ENCODE data around the gene SPRR2B.
"Not testable (repeated sequence)": the region's sequence is repeated elsewhere in the genome, so short reads cannot be mapped to it uniquely, and the experiment has no call there.

The SPRR2B gene

DNA sequence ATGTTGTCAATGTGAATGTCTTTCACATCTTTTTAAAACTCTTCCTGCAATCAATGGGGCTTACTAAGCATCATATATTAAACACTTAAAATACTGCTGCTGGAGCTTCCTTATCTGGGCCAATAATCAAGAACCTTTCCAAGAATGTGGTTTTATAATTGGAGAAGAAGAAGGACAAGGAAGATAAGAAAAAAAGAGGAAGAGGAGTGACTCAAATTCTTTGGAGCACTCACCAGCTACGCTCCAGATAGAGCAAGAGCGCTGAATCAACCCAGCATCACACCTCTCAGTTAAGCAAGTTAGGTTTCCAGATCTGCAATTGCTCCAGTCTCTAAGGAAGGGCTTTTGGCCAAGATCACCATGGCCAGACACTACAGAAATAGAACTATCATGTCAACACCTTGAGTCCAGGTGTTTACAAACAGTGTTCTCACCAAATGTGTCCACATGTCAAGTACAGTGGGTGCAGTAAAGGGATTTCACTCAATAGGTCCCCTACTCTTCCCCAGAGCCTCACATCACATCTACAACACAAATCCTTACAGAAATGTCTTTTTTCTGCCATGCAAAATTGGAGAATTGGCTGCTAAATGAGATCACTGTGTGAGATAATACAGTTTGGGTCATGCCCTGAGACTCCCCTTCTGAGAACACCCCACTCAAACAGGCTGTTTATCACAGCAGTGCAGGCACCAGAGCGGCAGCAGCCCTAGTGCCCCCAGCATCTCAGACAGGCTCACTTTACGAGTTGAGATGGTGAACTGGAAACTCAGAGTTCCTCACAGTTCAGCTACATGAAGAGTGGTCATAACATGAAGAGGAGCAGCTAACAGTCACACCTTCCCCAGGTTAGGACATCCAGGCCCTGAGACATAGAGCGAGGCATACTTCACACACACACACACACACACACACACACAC lies 1.7 kb upstream of the SPRR2B start:
- FAIRE-seq (no peak), DNase-seq (ENCODE audit: insufficient read length) (no peak)
- TF ChIP-seq POLR2A (IDR thresholded peaks at IDR 0.05; ENCODE audit: low read depth, low read length) = no peak
- TF ChIP-seq POLR2AphosphoS5 (IDR thresholded peaks at IDR 0.05; ENCODE audit: low read depth, low read length) = no peak
- TF ChIP-seq TAF1 (IDR thresholded peaks at IDR 0.05; ENCODE audit: borderline replicate concordance, low read depth, low read length) = no peak

DNA sequence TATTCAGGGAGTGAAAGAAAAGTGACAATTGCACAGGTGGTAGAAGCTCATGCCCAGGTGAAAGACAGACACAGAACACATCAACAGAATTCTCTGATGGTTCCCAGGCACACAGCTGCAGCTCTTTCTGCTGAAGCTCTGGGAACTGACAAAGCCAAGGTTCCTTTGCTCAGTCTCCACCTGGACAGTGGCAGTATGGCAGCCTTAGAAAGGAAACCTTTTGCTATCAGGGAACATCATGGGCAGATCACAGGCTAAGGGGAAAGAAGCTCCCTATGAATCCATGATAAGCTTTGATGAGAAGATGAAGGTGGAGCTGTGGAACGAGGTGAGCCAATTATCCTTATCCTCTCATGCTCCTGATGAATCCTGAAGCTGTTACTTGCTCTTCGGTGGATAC lies 1.2 kb downstream of the SPRR2B start:
- DNase-seq (ENCODE audit: insufficient read length) (no peak), FAIRE-seq (peak; percentile 67)
- TF ChIP-seq TAF1 (IDR thresholded peaks at IDR 0.05; ENCODE audit: borderline replicate concordance, low read depth, low read length) (no peak), POLR2A (IDR thresholded peaks at IDR 0.05; ENCODE audit: low read depth, low read length) (no peak), POLR2AphosphoS5 (IDR thresholded peaks at IDR 0.05; ENCODE audit: low read depth, low read length) (no peak)

DNA sequence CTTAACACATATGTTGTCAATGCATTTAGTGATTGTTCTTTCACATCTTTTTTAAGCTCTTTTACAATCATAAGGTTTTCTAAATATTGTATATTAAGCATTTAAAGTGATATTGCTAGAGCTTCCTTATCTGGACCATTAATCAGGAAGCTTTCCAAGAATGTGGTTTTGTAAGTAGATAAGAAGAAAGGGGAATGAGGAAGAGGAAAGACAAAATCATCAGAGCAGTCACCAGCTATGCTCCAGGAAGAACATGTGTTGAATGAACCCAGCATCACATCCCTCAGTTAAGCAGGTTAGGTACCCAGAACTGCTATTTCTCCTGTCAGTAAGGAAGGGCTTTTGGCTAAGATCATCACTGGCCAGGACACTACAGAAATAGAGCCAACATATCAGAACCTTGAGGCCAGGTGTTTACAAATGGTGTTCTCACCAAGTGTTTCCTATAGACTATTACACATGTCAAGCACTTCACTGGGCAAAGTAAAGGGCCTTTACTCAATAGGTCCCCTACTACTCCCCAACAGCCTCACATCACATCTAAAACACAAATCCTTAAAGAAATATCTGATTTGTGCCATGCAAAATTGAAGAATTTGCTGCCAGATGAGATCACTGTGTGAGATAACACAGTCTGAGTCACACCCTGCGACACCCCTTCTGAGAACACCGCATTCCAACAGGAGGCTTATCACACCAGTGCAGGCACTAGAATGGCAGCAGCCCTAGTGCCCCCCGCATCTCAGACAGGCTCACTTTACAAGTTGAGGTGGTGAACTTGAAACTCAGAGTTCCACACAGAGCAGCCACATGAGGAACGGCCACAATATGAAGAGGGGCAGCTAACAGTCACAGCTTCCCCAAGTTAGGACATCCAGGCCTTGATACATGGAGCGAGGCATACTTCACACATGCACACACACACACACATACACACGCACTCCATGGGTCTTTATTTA lies 12.3 kb downstream of the SPRR2B start:
- no peak for FAIRE-seq
- no peak for TF ChIP-seq POLR2AphosphoS5 (IDR thresholded peaks at IDR 0.05; ENCODE audit: low read depth, low read length)
- no peak for TF ChIP-seq TAF1 (IDR thresholded peaks at IDR 0.05; ENCODE audit: borderline replicate concordance, low read depth, low read length)
- no peak for TF ChIP-seq POLR2A (IDR thresholded peaks at IDR 0.05; ENCODE audit: low read depth, low read length)
- no peak for DNase-seq (ENCODE audit: insufficient read length)

DNA sequence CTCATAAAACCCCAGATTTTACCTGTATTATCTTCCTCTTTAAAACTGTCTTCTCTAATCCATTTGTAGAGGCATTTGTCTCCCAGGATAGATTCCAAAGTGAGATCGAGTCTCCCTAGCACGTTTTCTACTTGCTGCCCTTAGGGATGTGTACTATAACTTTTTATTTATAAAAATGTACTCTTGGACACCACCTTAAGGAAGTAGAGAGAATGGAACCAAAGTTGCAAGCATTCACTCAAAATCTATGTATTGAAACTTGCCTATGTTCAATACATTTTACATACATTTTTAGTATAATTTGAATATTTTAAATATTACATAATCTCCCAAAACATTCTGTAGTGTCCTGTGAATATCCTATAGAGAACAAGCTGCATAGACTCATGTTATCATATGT lies 13.3 kb downstream of the SPRR2B start:
- DNase-seq (ENCODE audit: insufficient read length) = no peak
- FAIRE-seq = no peak
- TF ChIP-seq POLR2AphosphoS5 (IDR thresholded peaks at IDR 0.05; ENCODE audit: low read depth, low read length) (no peak), TAF1 (IDR thresholded peaks at IDR 0.05; ENCODE audit: borderline replicate concordance, low read depth, low read length) (no peak), POLR2A (IDR thresholded peaks at IDR 0.05; ENCODE audit: low read depth, low read length) (no peak)

DNA sequence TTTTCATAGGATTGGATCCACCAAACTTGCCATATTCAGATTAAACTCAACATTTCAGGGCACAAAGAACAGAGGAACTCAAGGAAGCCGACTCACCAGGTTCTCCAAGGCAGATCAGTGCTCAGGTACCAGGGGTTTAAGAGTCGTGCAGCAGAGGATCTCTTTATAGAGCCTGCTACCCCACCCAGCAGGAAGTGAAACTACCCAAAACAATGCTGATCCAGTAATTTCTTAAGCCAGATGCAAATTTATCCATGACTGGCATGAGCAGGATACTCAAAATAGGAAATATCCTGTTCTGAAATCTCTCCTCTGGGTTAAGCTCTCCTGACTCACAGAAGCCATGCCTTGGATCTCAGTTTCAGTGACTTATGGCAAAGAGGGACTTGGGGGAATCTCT lies 14.0 kb downstream of the SPRR2B start, which contains the start of gene SPRR2A:
Gene SPRR2A (minus strand): TSS at position 138 of the 400 bp plus-strand sequence. CDS start 777 bp downstream, outside the sequence.
- peak; percentile 21 for FAIRE-seq
- TF ChIP-seq POLR2A (IDR thresholded peaks at IDR 0.05; ENCODE audit: low read depth, low read length) = no peak
- no peak for TF ChIP-seq POLR2AphosphoS5 (IDR thresholded peaks at IDR 0.05; ENCODE audit: low read depth, low read length)
- TF ChIP-seq TAF1 (IDR thresholded peaks at IDR 0.05; ENCODE audit: borderline replicate concordance, low read depth, low read length) = no peak
- DNase-seq (ENCODE audit: insufficient read length) = no peak

DNA sequence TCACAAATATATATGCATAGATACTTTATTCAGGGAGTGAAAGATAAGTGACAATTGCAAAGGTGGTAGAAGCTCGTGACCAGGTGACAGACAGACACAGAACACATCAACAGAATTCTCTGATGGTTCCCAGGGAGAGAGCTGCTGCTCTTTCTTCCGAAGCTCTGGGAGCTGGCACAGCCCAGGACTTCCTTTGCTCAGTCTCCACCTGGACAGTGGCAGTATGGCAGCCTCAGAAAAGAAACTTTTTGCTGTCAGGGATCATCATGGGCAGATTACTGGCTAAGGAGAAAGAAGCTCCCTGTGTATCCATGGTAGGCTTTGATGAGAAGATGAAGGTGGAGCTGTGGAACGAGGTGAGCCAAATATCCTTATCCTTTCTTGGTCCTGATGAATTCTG lies 15.3 kb downstream of the SPRR2B start:
- not testable (repeated sequence) for DNase-seq (ENCODE audit: insufficient read length); FAIRE-seq

DNA sequence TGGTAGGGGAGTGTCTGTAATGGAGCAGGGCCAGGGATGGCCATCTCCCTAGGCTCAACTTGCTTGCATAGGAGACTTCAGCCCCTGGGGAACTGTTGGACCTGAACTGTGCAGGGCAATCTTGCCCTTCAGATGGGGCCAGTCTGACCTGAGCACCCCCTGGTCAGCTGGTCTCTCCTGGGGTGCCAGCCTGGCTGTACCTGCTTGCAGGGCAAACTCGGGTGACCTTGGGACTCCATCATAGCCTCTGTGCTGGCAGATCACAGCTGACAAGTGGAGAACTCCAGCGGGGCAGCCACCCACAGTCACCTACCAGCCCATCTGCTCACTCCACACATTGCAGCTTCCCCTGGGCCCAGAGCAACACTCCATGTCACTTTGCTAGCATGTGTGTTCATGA lies 22.2 kb downstream of the SPRR2B start:
- FAIRE-seq (no peak), DNase-seq (ENCODE audit: insufficient read length) (no peak)
- TF ChIP-seq POLR2A (IDR thresholded peaks at IDR 0.05; ENCODE audit: low read depth, low read length) (no peak), POLR2AphosphoS5 (IDR thresholded peaks at IDR 0.05; ENCODE audit: low read depth, low read length) (no peak), TAF1 (IDR thresholded peaks at IDR 0.05; ENCODE audit: borderline replicate concordance, low read depth, low read length) (no peak)

DNA sequence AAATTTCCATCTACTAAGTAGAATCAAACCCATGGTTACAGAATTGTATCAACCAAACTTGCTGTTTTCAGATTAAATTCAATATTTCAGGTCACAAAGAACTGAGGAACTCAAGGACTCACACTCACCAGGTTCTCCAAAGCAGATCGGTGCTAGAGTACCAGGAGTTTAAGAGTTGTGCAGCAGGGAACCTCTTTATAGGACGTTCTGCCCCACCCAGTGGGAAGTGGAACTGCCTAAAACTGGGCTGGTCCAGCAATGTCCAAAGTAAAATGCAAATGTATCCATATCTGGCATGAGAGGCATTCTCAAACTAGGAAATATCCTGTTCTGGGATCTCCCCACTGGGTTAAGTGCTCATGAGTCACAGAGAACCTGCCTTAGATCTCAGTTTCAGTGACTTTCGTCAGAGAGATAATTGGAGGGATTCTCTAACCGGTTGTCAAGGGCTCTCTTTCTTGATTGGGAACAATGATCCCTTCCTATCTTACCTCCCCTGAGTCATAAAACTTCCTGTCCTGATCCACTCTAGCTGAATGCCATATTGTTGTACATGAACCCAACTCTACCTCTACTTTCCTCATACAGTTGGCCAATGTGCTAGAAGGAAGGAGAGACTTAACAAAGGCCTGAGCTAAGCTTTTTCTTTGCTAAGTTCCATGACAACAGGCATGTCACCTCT lies 30.3 kb downstream of the SPRR2B start, which contains the start of gene SPRR2D:
Gene SPRR2D (minus strand): TSS at position 171 of the 682 bp plus-strand sequence. CDS start 774 bp downstream, outside the sequence.
- DNase-seq (ENCODE audit: insufficient read length) = no peak
- no peak for TF ChIP-seq POLR2AphosphoS5 (IDR thresholded peaks at IDR 0.05; ENCODE audit: low read depth, low read length)
- TF ChIP-seq POLR2A (IDR thresholded peaks at IDR 0.05; ENCODE audit: low read depth, low read length) = no peak
- no peak for TF ChIP-seq TAF1 (IDR thresholded peaks at IDR 0.05; ENCODE audit: borderline replicate concordance, low read depth, low read length)
- FAIRE-seq = no peak

DNA sequence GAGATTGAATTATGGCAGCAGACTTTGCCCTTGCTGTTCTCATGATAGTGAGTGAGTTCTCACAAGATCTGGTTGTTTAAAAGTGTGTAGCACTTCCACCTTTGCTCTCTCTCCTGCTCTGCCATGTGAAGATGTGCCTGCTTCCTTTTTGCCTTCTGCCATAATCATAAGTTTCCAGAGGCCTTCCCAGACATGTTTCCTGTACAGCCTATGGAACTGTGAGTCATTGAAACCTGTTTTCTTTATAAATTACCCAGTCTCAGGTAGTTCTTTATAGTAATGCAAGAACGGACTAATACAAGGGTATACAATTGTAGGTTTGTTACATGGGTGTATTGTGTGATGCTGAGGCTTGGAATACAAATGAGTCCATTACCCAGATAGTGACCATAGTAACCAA lies 36.2 kb downstream of the SPRR2B start:
- no peak for DNase-seq (ENCODE audit: insufficient read length)
- TF ChIP-seq POLR2AphosphoS5 (IDR thresholded peaks at IDR 0.05; ENCODE audit: low read depth, low read length) = no peak
- TF ChIP-seq TAF1 (IDR thresholded peaks at IDR 0.05; ENCODE audit: borderline replicate concordance, low read depth, low read length) = no peak
- TF ChIP-seq POLR2A (IDR thresholded peaks at IDR 0.05; ENCODE audit: low read depth, low read length) = no peak
- no peak for FAIRE-seq

DNA sequence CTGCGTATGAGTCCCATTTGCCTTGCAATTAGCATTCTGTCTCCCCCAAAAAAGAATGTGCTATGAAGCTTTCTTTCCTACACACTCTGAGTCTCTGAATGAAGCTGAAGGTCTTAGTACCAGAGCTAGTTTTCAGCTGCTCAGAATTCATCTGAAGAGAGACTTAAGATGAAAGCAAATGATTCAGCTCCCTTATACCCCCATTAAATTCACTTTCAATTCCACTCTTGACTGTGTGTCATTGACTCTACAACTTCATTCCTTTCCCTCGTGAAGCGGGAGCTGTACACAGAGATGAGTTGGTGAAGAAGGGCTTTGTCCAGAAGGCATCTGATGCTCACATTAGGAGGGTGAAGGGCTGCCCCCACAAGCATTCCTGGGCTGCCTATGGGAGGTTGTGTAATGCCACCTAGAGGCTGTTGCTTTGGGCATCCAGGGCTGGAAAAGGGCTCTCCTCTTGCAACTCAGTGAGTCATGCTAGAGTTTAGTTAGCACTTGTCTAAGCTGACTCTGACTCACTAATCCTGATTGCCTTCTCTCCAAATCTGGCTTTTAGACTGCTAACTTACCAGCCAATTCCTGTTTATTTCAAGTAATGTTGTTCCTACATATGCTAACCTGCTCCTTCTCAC lies 38.6 kb downstream of the SPRR2B start:
- FAIRE-seq (no peak), DNase-seq (ENCODE audit: insufficient read length) (no peak)
- no peak for TF ChIP-seq TAF1 (IDR thresholded peaks at IDR 0.05; ENCODE audit: borderline replicate concordance, low read depth, low read length)
- TF ChIP-seq POLR2AphosphoS5 (IDR thresholded peaks at IDR 0.05; ENCODE audit: low read depth, low read length) = no peak
- TF ChIP-seq POLR2A (IDR thresholded peaks at IDR 0.05; ENCODE audit: low read depth, low read length) = no peak

Data from GM12892 (cell line).